Measurements from ENCODE around the gene TRAPPC12.

TRAPPC12 gene

GRCh38 chr2:3433776-3434400 is 54.4 kb downstream of the TRAPPC12 start:
- no peak for TF ChIP-seq CTCF (IDR thresholded peaks at IDR 0.05; ENCODE audit: low read depth, low read length)
- DNase-seq: no peak
- Histone ChIP-seq H3K4me1 (peaks cover 3% of the 10 kb centered on the region), H3K27me3 (no peaks in the 10 kb centered on the region), H3K36me3 (peaks cover 7% of the 10 kb centered on the region), H3K4me3 (ENCODE audit: low read depth, low read length) (no peak overlapping the region), H3K9me3 (no peaks in the 10 kb centered on the region)

- no peaks in the 10 kb centered on the region for H3K9me3 ChIP-seq
- no peak for DNase-seq
Observed at GRCh38 chr2:3434654-3435053, 55.2 kb downstream of the TRAPPC12 start.

GRCh38 chr2:3435445-3435844 is 56.0 kb downstream of the TRAPPC12 start:
- Histone ChIP-seq H3K27me3 (no peaks in the 10 kb centered on the region), H3K36me3 (peaks cover 2% of the 10 kb centered on the region; the same call in 1 of the 2 replicates), H3K9me3 (no peaks in the 10 kb centered on the region), H3K4me1 (no peaks in the 10 kb centered on the region; the same call in 1 of the 2 replicates), H3K4me3 (ENCODE audit: low read depth, low read length) (no peak overlapping the region)
- DNase-seq: no peak
- TF ChIP-seq CTCF (IDR thresholded peaks at IDR 0.05; ENCODE audit: low read depth, low read length): no peak

More at GRCh38 chr2:3434654-3435053, 55.2 kb downstream of the TRAPPC12 start:
- TF ChIP-seq CTCF (IDR thresholded peaks at IDR 0.05; ENCODE audit: low read depth, low read length): no peak
- H3K36me3 ChIP-seq: peaks cover 2% of the 10 kb centered on the region; the same call in 1 of the 2 replicates
- no peak overlapping the region for H3K4me3 ChIP-seq (ENCODE audit: low read depth, low read length)
- H3K4me1 ChIP-seq: peaks cover 3% of the 10 kb centered on the region
- no peaks in the 10 kb centered on the region for H3K27me3 ChIP-seq

- TF ChIP-seq CTCF (IDR thresholded peaks at IDR 0.05; ENCODE audit: low read depth, low read length): no peak
- no peaks in the 10 kb centered on the region for H3K9me3 ChIP-seq
- H3K4me3 ChIP-seq (ENCODE audit: low read depth, low read length): no peak overlapping the region
- no peaks in the 10 kb centered on the region for H3K4me1 ChIP-seq
- peaks cover 12% of the 10 kb centered on the region for H3K36me3 ChIP-seq
- no peaks in the 10 kb centered on the region for H3K27me3 ChIP-seq
- DNase-seq: no peak
Observed at GRCh38 chr2:3440477-3440876, 61.0 kb downstream of the TRAPPC12 start.

- TF ChIP-seq CTCF (IDR thresholded peaks at IDR 0.05; ENCODE audit: low read depth, low read length): no peak
- no peaks in the 10 kb centered on the region for H3K4me1 ChIP-seq
- H3K27me3 ChIP-seq: no peaks in the 10 kb centered on the region
- no peak for DNase-seq
- peaks cover 21% of the 10 kb centered on the region for H3K36me3 ChIP-seq
- H3K9me3 ChIP-seq: no peaks in the 10 kb centered on the region
- H3K4me3 ChIP-seq (ENCODE audit: low read depth, low read length): no peak overlapping the region
Observed at GRCh38 chr2:3441465-3441864, 62.0 kb downstream of the TRAPPC12 start.

DNA sequence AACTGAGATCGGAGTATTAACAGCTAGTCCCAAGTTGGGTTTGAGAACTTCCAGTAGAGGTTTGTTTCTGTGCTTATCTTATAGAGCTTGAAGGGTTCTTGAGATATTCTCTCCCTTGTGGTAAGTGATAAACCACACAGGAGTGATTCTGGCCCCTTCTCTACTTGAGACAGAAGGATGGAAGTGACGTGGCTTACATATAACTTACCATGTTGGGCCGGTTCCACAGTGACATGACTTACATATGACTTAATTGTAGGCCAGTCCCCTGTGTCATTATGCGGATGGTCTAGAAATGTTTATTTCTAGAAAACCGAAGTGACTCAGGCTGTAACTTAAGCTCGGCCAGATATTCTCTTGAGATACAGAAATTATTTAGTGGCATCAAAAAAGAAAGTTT is 62.7 kb downstream of the TRAPPC12 start:
- peaks cover 28% of the 10 kb centered on the region for H3K36me3 ChIP-seq
- DNase-seq: no peak
- no peak overlapping the region for H3K4me3 ChIP-seq (ENCODE audit: low read depth, low read length)

More for the DNA sequence above, 62.7 kb downstream of the TRAPPC12 start:
- no peaks in the 10 kb centered on the region for H3K27me3 ChIP-seq
- H3K4me1 ChIP-seq: no peaks in the 10 kb centered on the region
- no peaks in the 10 kb centered on the region for H3K9me3 ChIP-seq
- no peak for TF ChIP-seq CTCF (IDR thresholded peaks at IDR 0.05; ENCODE audit: low read depth, low read length)
